NCI-H2107 treated with DMSO at 0.1 percent for 48 hours (cell line): Measurements from ENCODE around the gene SPEF1.

Experiments used
- DNase-seq: peaks from one replicate; lab custom pipeline; 2025; ENCODE audit not compliant: unreplicated experiment; lab: John Stamatoyannopoulos, UW

Gene SPEF1

DNA sequence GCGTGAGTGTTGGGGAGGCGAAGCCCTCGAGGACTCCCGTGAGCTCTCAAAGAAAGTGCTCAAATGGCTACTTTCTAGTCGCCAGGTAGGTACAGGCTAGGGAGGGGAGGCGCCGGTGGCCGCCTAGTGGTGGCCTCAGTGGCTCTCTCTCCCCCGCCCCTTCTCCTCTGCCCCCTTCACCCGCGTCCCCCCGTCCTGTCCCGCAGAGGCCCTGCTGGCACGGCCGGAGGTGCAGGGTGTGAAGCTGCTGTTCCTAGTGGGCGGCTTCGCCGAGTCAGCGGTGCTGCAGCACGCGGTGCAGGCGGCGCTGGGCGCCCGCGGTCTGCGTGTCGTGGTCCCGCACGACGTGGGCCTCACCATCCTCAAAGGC is 30.0 kb downstream of the SPEF1 start:
- no peak for DNase-seq

- no peak for DNase-seq
Observed at GRCh38 chr20:3749689-3750531, 31.3 kb downstream of the SPEF1 start.

DNA sequence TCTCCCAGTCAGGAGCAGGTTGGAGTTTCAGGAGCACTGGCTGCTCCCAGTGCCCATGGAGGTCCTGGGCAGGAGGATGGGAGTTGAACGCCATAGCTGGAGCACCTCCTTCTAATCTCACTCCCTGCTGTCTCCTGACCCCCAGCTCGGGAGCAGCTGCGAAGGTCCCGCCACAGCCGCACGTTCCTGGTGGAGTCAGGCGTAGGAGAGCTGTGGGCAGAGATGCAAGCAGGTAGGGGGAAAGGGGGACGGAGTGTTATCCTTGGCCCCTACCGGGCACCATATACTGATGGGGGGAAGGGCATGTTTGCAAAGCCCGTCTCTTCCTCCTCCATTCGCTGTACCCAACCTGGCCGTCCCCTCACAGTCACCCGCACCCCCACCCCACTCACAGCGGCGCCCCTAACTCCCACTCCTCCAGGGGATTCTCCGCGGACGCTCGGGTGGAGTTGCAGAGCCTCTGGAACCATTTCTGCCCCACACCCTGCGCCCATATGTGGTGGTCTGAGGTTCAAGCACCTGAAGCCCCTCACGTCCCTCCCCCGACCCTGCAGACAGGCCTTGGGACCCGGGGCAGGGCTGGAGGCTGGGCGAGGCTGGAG is 32.1 kb downstream of the SPEF1 start:
- no peak for DNase-seq

GRCh38 chr20:3748073-3748472 is 33.2 kb downstream of the SPEF1 start:
- no peak for DNase-seq

DNA sequence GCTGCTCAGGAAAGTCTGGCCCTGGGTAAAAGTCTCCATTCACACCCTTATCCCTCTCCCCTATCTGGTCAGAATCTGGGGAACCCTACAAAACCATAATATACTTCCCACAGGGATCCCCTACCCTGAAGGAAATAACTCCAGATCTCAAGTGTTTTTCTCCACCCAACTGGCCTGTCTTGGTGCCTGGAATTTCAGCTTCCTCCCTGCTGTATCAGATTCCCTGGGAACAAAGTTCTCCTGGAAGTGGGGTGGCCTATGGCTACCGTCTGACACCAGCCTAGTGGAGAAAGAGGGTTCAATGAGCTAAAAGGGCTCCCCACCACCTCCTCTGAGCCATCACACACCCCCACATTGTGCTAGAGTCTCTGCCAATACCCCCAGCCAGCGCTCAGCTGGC is 33.8 kb downstream of the SPEF1 start:
- no peak for DNase-seq

GRCh38 chr20:3745686-3746173 is 35.5 kb downstream of the SPEF1 start:
- DNase-seq = no peak

- no peak for DNase-seq
Observed at GRCh38 chr20:3744806-3745685, 36.2 kb downstream of the SPEF1 start.

DNA sequence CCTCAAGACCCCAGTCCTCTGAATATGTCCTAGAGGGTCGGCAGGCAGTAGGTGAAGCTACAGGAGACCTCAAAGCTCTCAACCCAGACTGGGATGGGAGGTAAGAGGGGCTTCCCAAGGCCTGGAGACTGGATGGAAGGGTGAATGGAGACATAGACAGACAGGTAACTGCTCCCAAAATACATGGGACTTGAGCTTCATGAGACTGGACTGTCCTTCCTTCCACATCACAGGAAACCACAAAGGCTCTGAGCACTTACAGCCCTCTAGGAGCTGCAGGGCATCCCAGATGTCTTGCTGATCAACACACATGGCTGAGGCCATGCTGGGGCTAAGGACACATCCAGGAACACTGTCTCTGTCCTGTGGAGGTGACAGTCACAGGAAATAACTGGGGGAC is 37.2 kb downstream of the SPEF1 start:
- no peak for DNase-seq

DNA sequence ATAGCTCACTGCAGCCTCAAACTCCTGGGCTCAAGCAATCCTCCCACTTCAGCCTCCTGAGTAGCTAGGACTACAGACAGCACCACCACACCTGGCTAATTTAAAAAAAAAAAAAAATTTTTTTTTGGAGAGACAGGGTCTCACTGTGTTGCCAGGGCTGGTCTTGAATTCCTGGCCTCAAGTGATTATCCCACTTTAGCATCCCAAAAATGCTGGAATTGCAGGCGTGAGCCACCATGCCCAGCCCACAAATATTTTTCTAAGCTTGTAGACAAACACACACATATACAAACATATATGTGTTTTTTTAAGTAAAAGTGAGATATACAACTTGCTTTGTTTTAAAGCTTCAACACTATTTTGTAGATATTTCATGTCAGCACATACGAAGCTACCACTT is 38.0 kb downstream of the SPEF1 start:
- DNase-seq = no peak

- DNase-seq = no peak
Observed at GRCh38 chr20:3741836-3742458, 39.3 kb downstream of the SPEF1 start.

DNA sequence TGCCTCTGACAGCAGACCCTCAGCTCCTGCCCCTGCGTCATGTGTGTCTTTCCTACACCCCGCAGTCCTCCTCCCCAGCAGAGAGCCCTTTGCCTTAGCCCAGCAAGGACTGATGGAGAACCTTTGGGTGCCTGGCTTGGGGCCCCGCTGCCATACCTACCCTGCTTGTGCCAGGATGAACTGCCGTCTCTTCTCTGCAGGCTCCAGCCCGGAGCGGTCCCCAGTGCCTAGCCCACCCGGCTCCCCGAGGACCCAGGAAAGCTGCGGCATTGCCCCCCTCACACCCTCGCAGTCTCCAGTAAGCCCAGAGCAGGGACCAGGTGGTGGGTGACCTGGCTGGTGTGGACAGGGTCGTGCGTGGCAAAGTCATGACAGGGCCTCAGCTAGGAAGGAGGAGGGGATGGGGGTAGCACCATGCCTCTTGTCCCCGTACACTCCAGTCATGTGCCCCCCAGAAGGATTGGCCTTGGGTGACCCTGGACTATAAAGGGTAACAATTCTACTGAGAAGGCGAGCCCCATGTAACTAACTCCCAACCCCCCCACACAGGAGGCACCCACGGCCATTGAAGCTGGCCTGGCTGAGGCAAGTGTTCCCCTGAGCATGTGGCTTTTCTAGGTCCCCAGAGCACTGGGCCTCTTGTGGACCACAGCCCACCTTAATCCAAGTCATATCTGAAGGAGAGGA is 40.5 kb downstream of the SPEF1 start:
- no peak for DNase-seq

DNA sequence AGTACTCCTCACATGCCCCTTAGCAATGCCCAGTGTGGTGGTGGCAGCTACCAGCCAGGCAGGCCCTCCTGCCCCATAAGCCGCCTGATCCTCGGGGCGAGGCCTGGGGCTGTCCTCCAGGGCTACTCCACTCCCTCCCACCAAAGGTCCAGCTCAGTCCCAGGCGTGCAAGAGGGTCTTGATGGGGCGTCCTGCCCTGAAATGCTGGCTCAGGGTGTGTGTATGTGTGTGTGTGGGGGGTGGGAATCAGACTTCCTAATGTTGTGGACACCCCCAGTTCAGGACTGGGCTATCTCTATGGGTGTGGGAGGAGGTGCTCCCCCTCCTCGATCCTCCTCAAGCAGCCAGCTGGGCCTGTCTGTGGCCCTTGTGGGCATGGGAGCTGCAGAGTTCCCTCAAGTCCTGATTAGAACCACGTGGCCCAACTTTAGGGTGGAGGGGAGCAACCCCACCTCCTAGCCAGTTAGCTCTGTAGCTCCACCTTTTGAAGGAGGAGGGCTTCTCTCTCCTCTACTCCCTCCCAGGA is 41.3 kb downstream of the SPEF1 start:
- no peak for DNase-seq

DNA sequence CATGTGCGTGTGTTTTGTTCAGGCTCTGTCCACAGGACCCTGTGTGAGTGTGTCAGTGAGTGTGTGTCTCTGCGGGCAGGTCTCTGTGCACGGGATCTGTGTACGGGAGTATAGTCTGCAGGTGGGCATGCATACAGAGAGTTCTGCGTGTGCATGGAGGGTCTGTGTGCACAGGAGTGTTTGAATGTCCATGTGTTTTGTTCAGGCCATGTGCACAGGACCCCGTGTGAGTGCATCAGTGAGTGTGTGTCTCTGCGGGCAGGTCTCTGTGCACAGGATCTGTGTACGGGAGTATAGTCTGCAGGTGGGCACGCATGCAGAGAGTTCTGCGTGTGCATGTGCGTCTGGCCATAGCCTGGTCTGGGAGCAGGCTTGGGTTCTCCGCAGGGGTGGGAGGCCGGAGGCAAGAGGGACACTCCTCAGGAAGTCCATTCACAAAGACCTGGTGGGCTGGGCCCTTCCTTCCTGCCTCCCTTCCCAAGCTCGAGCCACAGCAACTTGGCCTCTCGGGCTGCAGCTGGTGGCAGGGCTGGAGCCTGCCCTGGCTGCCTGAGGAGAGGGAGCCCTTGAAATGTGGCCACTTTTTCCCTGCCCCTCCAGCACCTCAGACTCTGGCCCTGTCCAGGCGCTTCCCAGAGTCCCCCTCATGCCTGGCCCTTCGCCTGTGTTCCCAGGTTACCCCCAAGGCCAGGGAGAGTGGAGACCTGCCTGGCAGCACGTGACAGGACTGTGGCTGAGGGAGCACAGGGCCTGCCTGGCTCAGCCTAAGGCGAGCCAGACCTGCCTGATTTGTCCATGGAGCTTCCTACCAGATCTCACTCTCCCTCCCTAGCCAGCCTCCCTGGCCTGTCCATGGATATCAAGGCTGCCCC is 42.0 kb downstream of the SPEF1 start:
- DNase-seq = no peak

GRCh38 chr20:3738111-3739053 is 42.9 kb downstream of the SPEF1 start:
- DNase-seq = no peak

DNA sequence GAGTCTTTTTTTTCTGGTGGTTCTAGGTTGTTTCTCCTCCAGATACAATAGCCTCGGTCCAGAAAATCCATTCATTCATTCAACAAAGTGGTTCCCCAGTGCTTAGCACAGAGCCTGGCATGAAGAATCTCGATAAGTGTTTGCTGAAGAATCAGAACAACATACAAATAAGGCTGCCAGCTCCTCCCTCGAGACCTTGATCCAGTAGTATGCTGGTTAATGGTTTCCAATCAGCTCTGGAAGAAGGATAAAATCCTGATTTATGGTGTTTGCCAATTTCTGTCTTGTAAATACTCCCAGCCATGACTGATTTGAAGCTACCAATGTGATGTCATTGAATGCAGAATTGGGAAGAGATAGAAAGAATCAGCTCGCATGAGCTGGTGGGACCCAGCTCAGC is 45.5 kb downstream of the SPEF1 start:
- no peak for DNase-seq

DNA sequence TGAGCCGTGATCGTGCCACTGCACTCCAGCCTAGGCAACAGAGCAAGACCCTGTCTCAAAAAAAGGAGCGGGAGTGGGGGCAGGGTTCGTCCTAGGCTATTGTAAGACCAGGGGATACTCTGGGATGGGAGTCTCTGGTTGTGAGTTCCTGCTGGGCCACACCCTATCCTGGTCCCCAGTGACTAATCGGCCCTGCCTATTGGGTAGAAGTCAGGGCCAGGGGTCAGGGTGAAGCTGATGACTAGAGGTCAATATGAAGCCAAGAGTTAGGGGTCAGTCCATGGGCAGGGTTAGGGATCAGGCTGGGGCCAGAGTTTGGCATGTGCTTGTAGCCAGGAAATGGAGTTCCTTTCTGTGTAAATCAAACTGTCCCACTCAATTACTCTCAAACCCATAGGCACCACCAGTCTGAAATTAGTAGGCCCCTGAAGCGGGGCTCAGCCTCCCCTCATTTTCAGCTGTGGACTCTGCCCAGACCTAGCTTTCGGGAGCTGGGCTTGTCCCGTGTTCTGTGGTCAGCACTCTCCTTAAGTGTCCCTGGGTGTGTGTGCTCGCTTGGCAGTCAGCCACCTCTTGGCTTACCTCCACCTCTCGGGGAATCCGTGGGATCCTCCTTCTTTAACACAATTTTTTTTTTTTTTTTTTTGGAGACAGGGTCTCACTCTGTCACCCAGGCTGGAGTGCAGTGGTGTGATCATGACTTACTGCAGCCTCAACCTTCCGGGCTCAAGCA is 47.0 kb downstream of the SPEF1 start:
- DNase-seq = no peak

- DNase-seq = no peak
Observed at GRCh38 chr20:3733119-3733995, 47.9 kb downstream of the SPEF1 start.
